Sigmoid colon (tissue), 4 donors: ENCODE measurements around the gene CPNE4.

Source experiments
- POLR2A ChIP-seq, 2 donors: fragments of 450-650 bp; IDR thresholded peaks; one replicate each; pipeline ENCODE4 v1.6.1; 2016; ENCODE audit warnings: antibody characterized with exemption in 2 of 2, mild to moderate bottlenecking in 2 of 2, moderate library complexity in 2 of 2
- POLR2AphosphoS5 ChIP-seq, 4 donors: sonication (generic); formaldehyde crosslinking; IDR thresholded peaks; one replicate each; pipeline ENCODE4 v1.6.1; 2017; ENCODE audit warnings: antibody characterized with exemption in 4 of 4
- TF ChIP-seq, protein P1 (sequence below), 4 experiments: fragments of 450-650 bp in 3 of 4; fragments of 200-600 bp in 1 of 4; IDR thresholded peaks; one replicate each; pipeline ENCODE4 v1.5.1; 2016 to 2019; ENCODE audit warnings: antibody characterized with exemption in 4 of 4, mild to moderate bottlenecking in 3 of 4, moderate library complexity in 2 of 4

- TF ChIP-seq, protein P1, sequence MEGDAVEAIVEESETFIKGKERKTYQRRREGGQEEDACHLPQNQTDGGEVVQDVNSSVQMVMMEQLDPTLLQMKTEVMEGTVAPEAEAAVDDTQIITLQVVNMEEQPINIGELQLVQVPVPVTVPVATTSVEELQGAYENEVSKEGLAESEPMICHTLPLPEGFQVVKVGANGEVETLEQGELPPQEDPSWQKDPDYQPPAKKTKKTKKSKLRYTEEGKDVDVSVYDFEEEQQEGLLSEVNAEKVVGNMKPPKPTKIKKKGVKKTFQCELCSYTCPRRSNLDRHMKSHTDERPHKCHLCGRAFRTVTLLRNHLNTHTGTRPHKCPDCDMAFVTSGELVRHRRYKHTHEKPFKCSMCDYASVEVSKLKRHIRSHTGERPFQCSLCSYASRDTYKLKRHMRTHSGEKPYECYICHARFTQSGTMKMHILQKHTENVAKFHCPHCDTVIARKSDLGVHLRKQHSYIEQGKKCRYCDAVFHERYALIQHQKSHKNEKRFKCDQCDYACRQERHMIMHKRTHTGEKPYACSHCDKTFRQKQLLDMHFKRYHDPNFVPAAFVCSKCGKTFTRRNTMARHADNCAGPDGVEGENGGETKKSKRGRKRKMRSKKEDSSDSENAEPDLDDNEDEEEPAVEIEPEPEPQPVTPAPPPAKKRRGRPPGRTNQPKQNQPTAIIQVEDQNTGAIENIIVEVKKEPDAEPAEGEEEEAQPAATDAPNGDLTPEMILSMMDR (IDR thresholded peaks at IDR 0.05), result no peak
- TF ChIP-seq POLR2A (IDR thresholded peaks at IDR 0.05) (no peak), POLR2AphosphoS5 (IDR thresholded peaks at IDR 0.05) (no peak)
Measured at GRCh38 chr3:131743126-131743525, 291.7 kb downstream of the CPNE4 start.
